ENCODE measurements around the gene DNAI1.

DNAI1 gene

GRCh38 chr9:34568133-34568532 lies 109.5 kb downstream of the DNAI1 start:
- no peak for DNase-seq (ENCODE audit: extremely low read depth, low read depth)
- TF ChIP-seq CTCF (IDR thresholded peaks at IDR 0.05; ENCODE audit: low read depth, low read length) = no peak

- no peak for TF ChIP-seq CTCF (IDR thresholded peaks at IDR 0.05; ENCODE audit: low read depth, low read length)
- DNase-seq (ENCODE audit: extremely low read depth, low read depth) = no peak
Observed at GRCh38 chr9:34568774-34569173, 110.2 kb downstream of the DNAI1 start.

- TF ChIP-seq CTCF (IDR thresholded peaks at IDR 0.05; ENCODE audit: low read depth, low read length) = no peak
- DNase-seq (ENCODE audit: extremely low read depth, low read depth) = no peak
Observed at GRCh38 chr9:34570376-34570775, 111.8 kb downstream of the DNAI1 start.

All from AG09319 (cell line).